OCI-LY3 (cell line): Measurements from ENCODE around the gene KTI12.

Source experiments
- H2AFZ ChIP-seq: fragments of 200-600, 300-600 bp; shearing (Covaris generic); 2 replicates; pipeline ENCODE4 v1.6.0; 2014; ENCODE audit warnings: antibody characterized with exemption, low read depth, low read length
- H3K27ac ChIP-seq: fragments of 200-600, 300-600 bp; sonication (generic); 2 replicates; pipeline ENCODE4 v1.5.1; 2014; ENCODE audit warnings: mild to moderate bottlenecking, low read length, moderate library complexity, mixed read lengths
- H3K27me3 ChIP-seq: fragments of 200-600, 300-600 bp; sonication (generic); 2 replicates; pipeline ENCODE4 v1.6.1; 2014; ENCODE audit warnings: low read depth, low read length, mixed read lengths
- H3K36me3 ChIP-seq: fragments of 200-600, 300-600 bp; sonication (generic); replicated peaks from 2 replicates; pipeline ENCODE3; 2014; ENCODE audit warnings: low read depth, low read length, mixed read lengths
- H3K4me1 ChIP-seq: fragments of 300-600, 200-600 bp; sonication (generic); 2 replicates; pipeline ENCODE4 v1.6.1; 2014; ENCODE audit warnings: low read length, mixed read lengths
- H3K4me2 ChIP-seq: fragments of 200-600, 300-600 bp; sonication (generic); 2 replicates; pipeline ENCODE4 v1.6.1; 2014; ENCODE audit warnings: low read length, mixed read lengths
- H3K4me3 ChIP-seq: fragments of 300-600, 200-600 bp; sonication (generic); 2 replicates; pipeline ENCODE4 v1.5.1; 2014; ENCODE audit warnings: antibody characterized with exemption, mild to moderate bottlenecking, low read length, moderate library complexity
- H3K79me2 ChIP-seq: fragments of 300-600, 200-600 bp; shearing (Covaris generic); 2 replicates; pipeline ENCODE4 v1.6.1; 2014; ENCODE audit warnings: mild to moderate bottlenecking, low read length, mixed read lengths
- H3K9ac ChIP-seq: fragments of 300-600, 200-600 bp; shearing (Covaris generic); 2 replicates; pipeline ENCODE4 v1.6.0; 2014; ENCODE audit warnings: mild to moderate bottlenecking, low read length, moderate library complexity
- H3K9me3 ChIP-seq: fragments of 200-600, 300-600 bp; shearing (Covaris generic); 2 replicates; pipeline ENCODE4 v1.6.1; 2014; ENCODE audit warnings: low read length, mixed read lengths; ENCODE audit not compliant: insufficient read depth
- H4K20me1 ChIP-seq: fragments of 200-600, 300-600 bp; sonication (generic); 2 replicates; pipeline ENCODE4 v1.6.1; 2016; ENCODE audit warnings: low read length, mixed read lengths; ENCODE audit not compliant: insufficient read depth
- EZH2phosphoT487 ChIP-seq: fragments of 200-600 bp; shearing (Covaris generic); IDR thresholded peaks from 2 replicates; pipeline ENCODE4 v1.6.1; 2018; ENCODE audit warnings: antibody characterized with exemption, mixed run types, low read depth
- TF ChIP-seq, protein P1 (sequence below): fragments of 200-600, 300-600 bp; sonication (generic); IDR thresholded peaks from 2 replicates; pipeline ENCODE4 v1.5.1; 2014; ENCODE audit warnings: antibody characterized with exemption, low read length, low read depth

KTI12 gene

DNA sequence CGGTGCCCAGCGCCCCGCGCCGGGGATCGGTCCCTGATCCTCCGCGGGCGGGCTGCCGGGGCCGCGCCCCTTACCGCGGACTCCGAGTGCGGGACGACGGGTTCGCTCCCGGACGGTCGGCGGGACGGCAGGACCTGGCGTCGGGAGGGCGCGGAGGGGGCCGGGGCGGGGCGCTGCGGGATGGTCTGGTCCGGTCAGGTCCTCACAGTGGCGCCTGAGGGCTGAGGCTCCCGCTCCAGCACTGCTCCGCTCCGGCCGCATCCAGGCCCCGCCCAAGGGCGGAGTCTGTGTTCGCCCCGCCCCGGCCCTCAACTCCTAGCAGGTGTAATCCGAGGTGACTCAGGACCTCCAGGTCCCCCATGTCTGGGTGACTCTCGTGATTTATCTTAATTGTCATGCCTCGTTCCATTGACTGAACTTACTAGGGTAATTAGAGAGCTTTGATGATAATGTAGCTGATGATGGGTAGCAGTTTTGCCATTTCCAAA, 43.1 kb downstream of the KTI12 start, which contains the start of gene RAB3B:
RAB3B (minus strand) TSS at position 223 of the 488 bp plus-strand sequence. CDS start 13,583 bp downstream, outside the sequence.
- Histone ChIP-seq H3K27me3 (peaks cover 4% of the 10 kb centered on the region; the same call in 1 of the 2 replicates), H3K4me2 (peak within 1 kb of the TSS; percentile 48), H3K27ac (no peak within 1 kb of the TSS), H4K20me1 (no peaks in the 10 kb centered on the region), H3K36me3 (no peaks in the 10 kb centered on the region), H3K4me1 (peaks cover 3% of the 10 kb centered on the region), H3K4me3 (peak within 1 kb of the TSS; percentile 72), H3K9ac (no peak within 1 kb of the TSS), H3K9me3 (no peaks in the 10 kb centered on the region), H3K79me2 (no peaks in the 10 kb centered on the region), H2AFZ (no peak within 1 kb of the TSS)
- TF ChIP-seq EZH2phosphoT487: no peak
- TF ChIP-seq, protein P1, sequence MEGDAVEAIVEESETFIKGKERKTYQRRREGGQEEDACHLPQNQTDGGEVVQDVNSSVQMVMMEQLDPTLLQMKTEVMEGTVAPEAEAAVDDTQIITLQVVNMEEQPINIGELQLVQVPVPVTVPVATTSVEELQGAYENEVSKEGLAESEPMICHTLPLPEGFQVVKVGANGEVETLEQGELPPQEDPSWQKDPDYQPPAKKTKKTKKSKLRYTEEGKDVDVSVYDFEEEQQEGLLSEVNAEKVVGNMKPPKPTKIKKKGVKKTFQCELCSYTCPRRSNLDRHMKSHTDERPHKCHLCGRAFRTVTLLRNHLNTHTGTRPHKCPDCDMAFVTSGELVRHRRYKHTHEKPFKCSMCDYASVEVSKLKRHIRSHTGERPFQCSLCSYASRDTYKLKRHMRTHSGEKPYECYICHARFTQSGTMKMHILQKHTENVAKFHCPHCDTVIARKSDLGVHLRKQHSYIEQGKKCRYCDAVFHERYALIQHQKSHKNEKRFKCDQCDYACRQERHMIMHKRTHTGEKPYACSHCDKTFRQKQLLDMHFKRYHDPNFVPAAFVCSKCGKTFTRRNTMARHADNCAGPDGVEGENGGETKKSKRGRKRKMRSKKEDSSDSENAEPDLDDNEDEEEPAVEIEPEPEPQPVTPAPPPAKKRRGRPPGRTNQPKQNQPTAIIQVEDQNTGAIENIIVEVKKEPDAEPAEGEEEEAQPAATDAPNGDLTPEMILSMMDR: no peak

DNA sequence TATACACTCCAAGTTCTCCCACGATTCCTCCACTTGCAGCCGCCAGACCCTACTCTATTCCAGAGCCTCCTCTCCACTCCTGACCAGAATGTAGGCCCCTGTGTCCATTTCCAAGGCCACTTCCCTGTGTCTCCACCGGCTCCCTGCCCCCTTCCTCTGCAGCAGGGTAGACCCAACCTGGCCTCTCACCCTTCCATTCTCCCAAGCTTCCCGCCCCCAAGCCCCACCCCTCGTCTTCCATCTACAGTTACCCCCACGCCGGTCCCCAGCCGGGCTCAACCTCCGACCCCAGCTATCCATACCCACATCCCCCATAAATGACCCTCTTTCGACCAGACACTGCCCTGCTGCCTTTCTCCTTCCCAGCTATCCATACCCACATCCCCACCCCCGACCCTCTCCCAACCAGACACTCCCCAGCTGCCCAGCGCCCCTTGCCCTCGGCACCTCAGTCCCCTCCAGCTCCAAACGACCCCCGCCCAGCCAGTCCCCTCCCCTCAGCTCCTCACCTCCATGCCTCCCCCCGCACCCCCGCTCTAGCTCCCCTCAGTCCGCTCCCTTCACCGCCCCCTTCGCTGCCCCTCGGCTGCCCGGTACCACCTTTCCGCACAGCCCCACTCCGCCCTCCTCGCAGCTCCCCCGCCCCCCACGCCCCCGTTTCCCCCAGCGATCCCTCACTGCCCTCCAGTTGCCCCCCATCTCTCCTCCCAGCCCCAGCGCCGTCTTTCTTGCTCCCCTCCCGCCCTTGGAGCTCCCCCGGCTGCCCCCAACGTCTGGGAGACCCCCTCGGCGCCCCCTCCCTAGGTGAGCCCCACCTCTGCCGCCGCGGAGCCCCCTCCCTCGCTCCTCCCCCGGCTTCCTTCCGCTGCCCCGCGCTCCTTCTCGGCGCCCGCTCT, 43.8 kb downstream of the KTI12 start:
- H3K9ac ChIP-seq: no peak overlapping the region
- TF ChIP-seq EZH2phosphoT487: no peak
- TF ChIP-seq, protein P1: no peak
- peaks cover 4% of the 10 kb centered on the region; the same call in 1 of the 2 replicates for H3K27me3 ChIP-seq
- no peak overlapping the region for H2AFZ ChIP-seq
- no peaks in the 10 kb centered on the region for H4K20me1 ChIP-seq
- no peak overlapping the region for H3K27ac ChIP-seq
- peaks cover 7% of the 10 kb centered on the region for H3K4me1 ChIP-seq
- H3K36me3 ChIP-seq: no peaks in the 10 kb centered on the region
- H3K4me3 ChIP-seq: peak overlapping the region; percentile 72
- H3K4me2 ChIP-seq: peak overlapping the region; percentile 48
- H3K79me2 ChIP-seq: no peaks in the 10 kb centered on the region
- H3K9me3 ChIP-seq: no peaks in the 10 kb centered on the region

DNA sequence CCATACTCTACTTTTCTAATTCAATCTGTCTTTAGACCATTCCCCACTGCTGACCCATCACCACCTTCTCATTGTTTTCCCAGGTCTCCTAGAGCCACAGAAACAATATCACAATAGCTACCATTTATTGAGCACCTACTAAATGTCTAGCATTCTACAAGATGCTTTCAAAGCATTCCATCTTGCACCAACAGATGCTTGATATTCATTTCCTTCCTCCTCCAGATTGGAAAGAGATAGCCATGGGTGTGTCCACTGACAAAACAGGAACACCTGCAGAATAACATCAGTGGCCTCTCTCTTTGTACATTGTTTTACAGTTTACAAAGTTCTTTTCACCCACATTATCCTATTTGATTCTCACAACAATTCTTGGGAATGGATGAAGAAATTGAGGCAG, 45.4 kb downstream of the KTI12 start:
- no peak overlapping the region for H3K4me3 ChIP-seq
- H3K36me3 ChIP-seq: no peaks in the 10 kb centered on the region
- H3K27ac ChIP-seq: no peak overlapping the region
- no peaks in the 10 kb centered on the region for H3K79me2 ChIP-seq
- peaks cover 7% of the 10 kb centered on the region for H3K4me1 ChIP-seq
- H3K9ac ChIP-seq: no peak overlapping the region
- H2AFZ ChIP-seq: no peak overlapping the region
- no peak overlapping the region for H3K4me2 ChIP-seq
- H3K27me3 ChIP-seq: peaks cover 4% of the 10 kb centered on the region; the same call in 1 of the 2 replicates
- TF ChIP-seq, protein P1: no peak
- no peak for TF ChIP-seq EZH2phosphoT487
- no peaks in the 10 kb centered on the region for H3K9me3 ChIP-seq
- no peaks in the 10 kb centered on the region for H4K20me1 ChIP-seq

DNA sequence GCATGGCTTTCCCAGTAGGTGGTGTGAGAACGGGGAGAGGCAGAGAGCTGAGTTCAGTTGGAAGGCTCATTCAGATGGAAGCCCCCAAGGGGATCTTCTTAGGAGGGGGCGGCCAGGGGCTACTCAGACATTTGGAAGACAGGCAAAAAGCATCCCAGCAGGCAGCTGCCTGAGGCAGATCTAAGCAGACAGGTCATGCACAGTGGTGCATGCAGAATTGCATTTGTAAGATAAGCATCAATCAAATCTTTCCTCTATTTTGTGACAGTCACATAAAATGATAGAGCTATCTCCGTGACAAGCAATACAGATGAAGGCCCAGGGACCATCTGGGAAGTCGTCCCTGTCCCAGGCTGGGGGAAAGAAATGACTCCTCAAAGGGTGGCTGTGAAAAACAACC, 46.9 kb downstream of the KTI12 start:
- no peak overlapping the region for H3K4me3 ChIP-seq
- H3K9ac ChIP-seq: no peak overlapping the region
- H3K36me3 ChIP-seq: no peaks in the 10 kb centered on the region
- peaks cover 7% of the 10 kb centered on the region for H3K4me1 ChIP-seq
- H2AFZ ChIP-seq: no peak overlapping the region
- TF ChIP-seq EZH2phosphoT487: no peak
- H3K79me2 ChIP-seq: no peaks in the 10 kb centered on the region
- 0 out of 2 replicates have a peak, but pooled peaks cover 4% of the 10 kb centered on the region for H3K27me3 ChIP-seq
- no peak overlapping the region for H3K27ac ChIP-seq
- no peaks in the 10 kb centered on the region for H4K20me1 ChIP-seq
- H3K9me3 ChIP-seq: no peaks in the 10 kb centered on the region
- H3K4me2 ChIP-seq: no peak overlapping the region
